SK-N-SH (cell line): Measurements from ENCODE around the gene POLN. TPM values are rescaled to one million over a fixed set of nuclear protein-coding genes. Genes with fewer than 3 reads are reported as not detected.

Experiments used
- CTCF ChIA-PET: fragments of 300-600, 350-600 bp; formaldehyde crosslinking; extraction: SDS; loops from one replicate; lab custom pipeline; 2021; lab: Yijun Ruan, JAX
- POLR2A ChIA-PET: fragments of 350-600 bp; sonication (Branson Sonifier 250); formaldehyde crosslinking; extraction: SDS; loops from one replicate; lab custom pipeline; 2020; ENCODE audit warnings: antibody characterized with exemption, inconsistent platforms; lab: Yijun Ruan, JAX
- DNase-seq: peaks from one replicate; pipeline ENCODE4 v3.0.0; 2012
- H2AFZ ChIP-seq: fragments of 200-600 bp; sonication (generic); 2 replicates; pipeline ENCODE4 v1.8.1; 2016; ENCODE audit warnings: antibody characterized with exemption, mild to moderate bottlenecking, low read depth
- H3F3A ChIP-seq: fragments of 200-600 bp; sonication (generic); replicated peaks from 2 replicates; pipeline ENCODE3; 2016; ENCODE audit warnings: antibody characterized with exemption, mild to moderate bottlenecking; ENCODE audit not compliant: insufficient read depth
- H3K27ac ChIP-seq, 2 experiments: fragments of 200-500 bp in 1 of 2; fragments of 200-600 bp in 1 of 2; sonication (Bioruptor generic) in 1 of 2; sonication (generic), shearing (Covaris generic) in 1 of 2; 2 replicates each; pipeline versions ENCODE4 v1.5.1 to v1.6.1; 2014 to 2016; ENCODE audit warnings: low read depth in 2 of 2, inconsistent platforms in 1 of 2, low read length in 1 of 2, mild to moderate bottlenecking in 1 of 2, mixed read lengths in 1 of 2
- H3K27me3 ChIP-seq: fragments of 200-600 bp; sonication (generic), shearing (Covaris generic); 2 replicates; pipeline ENCODE4 v1.6.1; 2016; ENCODE audit warnings: mixed run types; ENCODE audit not compliant: insufficient read depth
- H3K36me3 ChIP-seq, 2 experiments: fragments of 200-500 bp in 1 of 2; fragments of 200-600 bp in 1 of 2; sonication (Bioruptor generic) in 1 of 2; sonication (generic) in 1 of 2; replicated peaks in 1 of 2; 2 replicates each; pipeline versions ENCODE3 to v1.5.1; 2014 to 2016; ENCODE audit warnings: low read length in 1 of 2, mild to moderate bottlenecking in 1 of 2; ENCODE audit not compliant: insufficient read depth in 2 of 2, control insufficient read depth in 1 of 2
- H3K4me1 ChIP-seq, 2 experiments: fragments of 200-500 bp in 1 of 2; fragments of 200-600 bp in 1 of 2; sonication (Bioruptor generic) in 1 of 2; sonication (generic), shearing (Covaris generic) in 1 of 2; 2 replicates each; pipeline versions ENCODE4 v1.5.1 to v1.6.1; 2014 to 2016; ENCODE audit warnings: low read depth in 1 of 2, low read length in 1 of 2, mixed run types in 1 of 2; ENCODE audit not compliant: insufficient read depth in 2 of 2, control insufficient read depth in 1 of 2
- H3K4me2 ChIP-seq: fragments of 200-600 bp; sonication (generic), shearing (Covaris generic); 2 replicates; pipeline ENCODE4 v1.6.1; 2017; ENCODE audit warnings: mixed run types
- H3K4me3 ChIP-seq, 2 experiments: fragments of 200-500 bp in 1 of 2; fragments of 200-600 bp in 1 of 2; sonication (Bioruptor generic) in 1 of 2; sonication (generic), shearing (Covaris generic) in 1 of 2; 2 replicates each; pipeline versions ENCODE4 v1.5.1 to v1.8.1; 2014 to 2016; ENCODE audit warnings: low read depth in 2 of 2, inconsistent platforms in 1 of 2, low read length in 1 of 2, mild to moderate bottlenecking in 1 of 2, mixed read lengths in 1 of 2, moderate library complexity in 1 of 2
- H3K79me2 ChIP-seq: fragments of 200-600 bp; sonication (generic); 2 replicates; pipeline ENCODE4 v1.8.1; 2017; ENCODE audit warnings: mild to moderate bottlenecking; ENCODE audit not compliant: insufficient read depth
- H3K9ac ChIP-seq: fragments of 200-600 bp; sonication (generic); 2 replicates; pipeline ENCODE4 v1.6.1; 2017; ENCODE audit warnings: mixed run types
- H3K9me2 ChIP-seq: fragments of 200-600 bp; sonication (generic); 2 replicates; pipeline ENCODE4 v1.6.1; 2017; ENCODE audit warnings: mixed run types
- H3K9me3 ChIP-seq: fragments of 200-600 bp; sonication (generic); 2 replicates; pipeline ENCODE4 v1.6.1; 2017; ENCODE audit warnings: mixed run types, mild to moderate bottlenecking, moderate library complexity
- H4K20me1 ChIP-seq: fragments of 200-600 bp; sonication (generic); 2 replicates; pipeline ENCODE4 v1.6.1; 2017; ENCODE audit warnings: mild to moderate bottlenecking, mixed run types; ENCODE audit not compliant: insufficient read depth
- EP300 ChIP-seq, 2 experiments: IDR thresholded peaks; 2 replicates each; pipeline versions ENCODE4 v1.4.0 to v1.6.1; 2012; ENCODE audit warnings: borderline replicate concordance in 1 of 2, low read depth in 1 of 2, low read length in 1 of 2
- FOSL2 ChIP-seq: IDR thresholded peaks from 2 replicates; pipeline ENCODE4 v1.4.0; 2012; ENCODE audit warnings: low read depth, mild to moderate bottlenecking, moderate library complexity, borderline replicate concordance
- FOXM1 ChIP-seq: IDR thresholded peaks from 2 replicates; pipeline ENCODE4 v1.4.0; 2012; ENCODE audit warnings: low read depth, mild to moderate bottlenecking
- RFX5 ChIP-seq: IDR thresholded peaks from 2 replicates; pipeline ENCODE4 v1.6.1; 2012; ENCODE audit warnings: mild to moderate bottlenecking, improper control_type of control experiment, low read length
- TAF1 ChIP-seq: IDR thresholded peaks from 2 replicates; pipeline ENCODE4 v1.6.1; 2012; ENCODE audit warnings: low read depth, mild to moderate bottlenecking, low read length, moderate library complexity, borderline replicate concordance
- TCF12 ChIP-seq: IDR thresholded peaks from 2 replicates; pipeline ENCODE4 v1.4.0; 2012
- TEAD4 ChIP-seq: IDR thresholded peaks from 2 replicates; pipeline ENCODE4 v1.4.0; 2012; ENCODE audit warnings: mild to moderate bottlenecking, borderline replicate concordance; ENCODE audit not compliant: insufficient read depth
- WGBS: methylation state at CpG from one replicate; pipeline ENCODE4 v1.1.6; 2017; ENCODE audit warnings: low lambda C conversion rate; 5-methylcytosine and 5-hydroxymethylcytosine counted together
- polyA plus RNA-seq, 3 experiments: library from polyadenylated mRNA; depleted of rRNA; stranded (reverse); fragments of >200 nt; gene quantifications; 2 replicates each; pipeline ENCODE4 v1.2.3, GENCODE V29; 2012
- TF ChIP-seq, protein P1 (sequence below): fragments of 150-350 bp; IDR thresholded peaks from 2 replicates; pipeline ENCODE4 v1.6.1; 2017; ENCODE audit warnings: antibody characterized with exemption, low read length, low read depth, borderline replicate concordance
- TF ChIP-seq, protein P2 (sequence below): IDR thresholded peaks from 2 replicates; pipeline ENCODE4 v1.4.0; 2012; ENCODE audit warnings: low read depth, borderline replicate concordance
- TF ChIP-seq, protein P3 (sequence below): IDR thresholded peaks from 2 replicates; pipeline ENCODE4 v1.6.1; 2012; ENCODE audit warnings: mild to moderate bottlenecking, low read depth, low read length, moderate library complexity

The POLN gene
- polyA plus RNA-seq, 1 of the 3 experiments (the other 2 are of a cell fraction): 0.67 TPM

DNA sequence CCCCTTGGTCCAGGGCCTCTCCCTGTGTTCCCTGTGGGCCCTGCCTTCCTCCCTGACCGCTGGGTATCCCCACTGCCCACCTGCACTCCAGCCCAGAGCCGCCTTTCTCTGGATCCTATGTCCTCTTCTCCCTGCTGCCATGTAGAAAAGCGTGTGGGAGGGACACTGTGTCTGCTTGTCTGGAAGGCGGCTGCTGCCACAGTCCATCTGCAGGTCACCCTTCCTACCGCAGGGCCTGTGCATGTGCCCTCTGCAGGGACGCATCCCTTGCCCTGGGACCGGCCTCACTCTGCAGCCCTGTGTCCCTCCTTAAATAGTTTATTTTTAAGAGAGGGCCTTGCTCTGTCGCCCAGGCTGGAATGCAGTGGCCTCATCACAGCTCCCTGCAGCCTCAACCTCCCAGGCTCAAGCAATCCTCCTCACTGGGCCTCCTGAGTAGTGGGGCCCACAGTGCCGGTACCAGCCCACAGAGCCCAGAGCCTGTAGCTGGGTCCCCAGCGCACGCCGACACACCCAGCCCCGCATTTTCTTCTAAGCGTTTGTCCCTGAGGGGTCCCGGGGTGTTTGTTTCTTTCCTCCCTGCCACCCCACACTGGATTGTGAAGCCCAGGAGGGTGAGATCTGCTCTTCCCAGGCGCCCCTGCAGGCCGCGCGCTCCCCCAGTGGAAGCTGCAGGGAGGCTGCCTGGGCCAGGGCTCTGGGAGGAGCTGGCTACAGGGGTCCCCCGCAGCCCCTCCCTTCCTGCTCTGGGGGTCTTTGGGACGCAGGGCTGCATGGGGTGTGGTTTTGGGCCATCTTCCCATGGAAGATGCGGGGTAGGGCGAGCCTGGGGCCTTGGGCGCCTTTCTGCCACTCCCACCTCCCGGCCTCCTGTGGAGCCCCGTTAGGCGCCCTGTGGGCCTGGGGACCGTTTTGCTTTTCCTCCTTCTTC, 195.6 kb downstream of the POLN start:
- H2AFZ ChIP-seq: no peak overlapping the region
- ChIA-PET CTCF (no interaction called here), POLR2A (interaction anchor here (0.7 kb wide), 1 partner anchor 13 kb away, joined by 3 read pairs; no protein-coding TSS in a partner anchor)
- peak; percentile 56 for DNase-seq
- WGBS: 83% methylated on average over 15 of the region's 28 CpGs
- H3K36me3 ChIP-seq: no peaks in the 10 kb centered on the region
- no peak overlapping the region for H3K4me3 ChIP-seq
- H3K4me2 ChIP-seq: no peak overlapping the region
- H3K9me2 ChIP-seq: no peaks in the 10 kb centered on the region
- peaks cover 8% of the 10 kb centered on the region for H3F3A ChIP-seq
- H3K9me3 ChIP-seq: no peaks in the 10 kb centered on the region
- H3K9ac ChIP-seq: no peak overlapping the region
- H3K4me1 ChIP-seq: peaks cover 0 to 7% of the 10 kb centered on the region in 2 experiments; a peak in 1 of 4 replicates
- H4K20me1 ChIP-seq: peaks cover 8% of the 10 kb centered on the region; the same call in 1 of the 2 replicates
- no peak overlapping the region for H3K27ac ChIP-seq
- H3K27me3 ChIP-seq: no peaks in the 10 kb centered on the region
- no peak for TF ChIP-seq EP300 (IDR thresholded peaks at IDR 0.05; ENCODE audit: borderline replicate concordance in 1 of 2, low read depth in 1 of 2, low read length in 1 of 2)
- no peak for TF ChIP-seq TEAD4
- TF ChIP-seq FOSL2: no peak
- TF ChIP-seq TCF12: no peak
- TF ChIP-seq FOXM1: no peak
- TF ChIP-seq, protein P1, sequence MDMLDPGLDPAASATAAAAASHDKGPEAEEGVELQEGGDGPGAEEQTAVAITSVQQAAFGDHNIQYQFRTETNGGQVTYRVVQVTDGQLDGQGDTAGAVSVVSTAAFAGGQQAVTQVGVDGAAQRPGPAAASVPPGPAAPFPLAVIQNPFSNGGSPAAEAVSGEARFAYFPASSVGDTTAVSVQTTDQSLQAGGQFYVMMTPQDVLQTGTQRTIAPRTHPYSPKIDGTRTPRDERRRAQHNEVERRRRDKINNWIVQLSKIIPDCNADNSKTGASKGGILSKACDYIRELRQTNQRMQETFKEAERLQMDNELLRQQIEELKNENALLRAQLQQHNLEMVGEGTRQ: no peak
- TF ChIP-seq, protein P2, sequence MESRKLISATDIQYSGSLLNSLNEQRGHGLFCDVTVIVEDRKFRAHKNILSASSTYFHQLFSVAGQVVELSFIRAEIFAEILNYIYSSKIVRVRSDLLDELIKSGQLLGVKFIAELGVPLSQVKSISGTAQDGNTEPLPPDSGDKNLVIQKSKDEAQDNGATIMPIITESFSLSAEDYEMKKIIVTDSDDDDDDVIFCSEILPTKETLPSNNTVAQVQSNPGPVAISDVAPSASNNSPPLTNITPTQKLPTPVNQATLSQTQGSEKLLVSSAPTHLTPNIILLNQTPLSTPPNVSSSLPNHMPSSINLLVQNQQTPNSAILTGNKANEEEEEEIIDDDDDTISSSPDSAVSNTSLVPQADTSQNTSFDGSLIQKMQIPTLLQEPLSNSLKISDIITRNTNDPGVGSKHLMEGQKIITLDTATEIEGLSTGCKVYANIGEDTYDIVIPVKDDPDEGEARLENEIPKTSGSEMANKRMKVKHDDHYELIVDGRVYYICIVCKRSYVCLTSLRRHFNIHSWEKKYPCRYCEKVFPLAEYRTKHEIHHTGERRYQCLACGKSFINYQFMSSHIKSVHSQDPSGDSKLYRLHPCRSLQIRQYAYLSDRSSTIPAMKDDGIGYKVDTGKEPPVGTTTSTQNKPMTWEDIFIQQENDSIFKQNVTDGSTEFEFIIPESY: no peak
- no peak for TF ChIP-seq RFX5
- no peak for TF ChIP-seq TAF1
- TF ChIP-seq, protein P3, sequence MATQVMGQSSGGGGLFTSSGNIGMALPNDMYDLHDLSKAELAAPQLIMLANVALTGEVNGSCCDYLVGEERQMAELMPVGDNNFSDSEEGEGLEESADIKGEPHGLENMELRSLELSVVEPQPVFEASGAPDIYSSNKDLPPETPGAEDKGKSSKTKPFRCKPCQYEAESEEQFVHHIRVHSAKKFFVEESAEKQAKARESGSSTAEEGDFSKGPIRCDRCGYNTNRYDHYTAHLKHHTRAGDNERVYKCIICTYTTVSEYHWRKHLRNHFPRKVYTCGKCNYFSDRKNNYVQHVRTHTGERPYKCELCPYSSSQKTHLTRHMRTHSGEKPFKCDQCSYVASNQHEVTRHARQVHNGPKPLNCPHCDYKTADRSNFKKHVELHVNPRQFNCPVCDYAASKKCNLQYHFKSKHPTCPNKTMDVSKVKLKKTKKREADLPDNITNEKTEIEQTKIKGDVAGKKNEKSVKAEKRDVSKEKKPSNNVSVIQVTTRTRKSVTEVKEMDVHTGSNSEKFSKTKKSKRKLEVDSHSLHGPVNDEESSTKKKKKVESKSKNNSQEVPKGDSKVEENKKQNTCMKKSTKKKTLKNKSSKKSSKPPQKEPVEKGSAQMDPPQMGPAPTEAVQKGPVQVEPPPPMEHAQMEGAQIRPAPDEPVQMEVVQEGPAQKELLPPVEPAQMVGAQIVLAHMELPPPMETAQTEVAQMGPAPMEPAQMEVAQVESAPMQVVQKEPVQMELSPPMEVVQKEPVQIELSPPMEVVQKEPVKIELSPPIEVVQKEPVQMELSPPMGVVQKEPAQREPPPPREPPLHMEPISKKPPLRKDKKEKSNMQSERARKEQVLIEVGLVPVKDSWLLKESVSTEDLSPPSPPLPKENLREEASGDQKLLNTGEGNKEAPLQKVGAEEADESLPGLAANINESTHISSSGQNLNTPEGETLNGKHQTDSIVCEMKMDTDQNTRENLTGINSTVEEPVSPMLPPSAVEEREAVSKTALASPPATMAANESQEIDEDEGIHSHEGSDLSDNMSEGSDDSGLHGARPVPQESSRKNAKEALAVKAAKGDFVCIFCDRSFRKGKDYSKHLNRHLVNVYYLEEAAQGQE: no peak
- H3K79me2 ChIP-seq: peaks cover 5% of the 10 kb centered on the region; the same call in 1 of the 2 replicates
